Stomach (tissue), 9 donors: ENCODE results near the gene ABHD17C. TPM values are rescaled to one million over a fixed set of nuclear protein-coding genes. Genes with fewer than 3 reads are reported as not detected.

Source experiments
- DNase-seq, 2 donors: peaks; one replicate each; pipeline versions ENCODE4 v3.0.0 to v3.0.0-alpha.2; 2013 to 2019
- H3K27ac ChIP-seq, 5 donors: fragments of 200-600 bp in 4 of 5; sonication (generic) in 4 of 5; one replicate each; pipeline ENCODE4 v1.5.1; 2013 to 2019; ENCODE audit warnings: mild to moderate bottlenecking in 1 of 5, moderate library complexity in 1 of 5
- H3K27me3 ChIP-seq, 3 donors: fragments of 200-600 bp; sonication (generic); one replicate each; pipeline ENCODE4 v1.5.1; 2017 to 2019; ENCODE audit warnings: mixed run types in 1 of 3
- H3K36me3 ChIP-seq, 4 donors: fragments of 200-600 bp; sonication (generic); 1 replicate in 3 of 4; 2 replicates in 1 of 4; pipeline ENCODE4 v1.5.1; 2016 to 2019
- H3K4me1 ChIP-seq, 4 donors: fragments of 200-600 bp; sonication (generic); one replicate each; pipeline ENCODE4 v1.5.1; 2016 to 2019
- H3K4me3 ChIP-seq, 4 donors: fragments of 200-600 bp; sonication (generic) in 3 of 4; one replicate each; pipeline ENCODE4 v1.5.1; 2016 to 2019; ENCODE audit warnings: mild to moderate bottlenecking in 1 of 4
- H3K9me3 ChIP-seq, 4 donors: fragments of 200-600 bp; sonication (generic); one replicate each; pipeline ENCODE4 v1.5.1; 2016 to 2019
- EP300 ChIP-seq: sonication (generic); formaldehyde crosslinking; IDR thresholded peaks from one replicate; pipeline ENCODE4 v1.6.1; 2017; ENCODE audit warnings: antibody characterized with exemption
- POLR2A ChIP-seq, 4 donors: fragments of 450-650 bp; IDR thresholded peaks; one replicate each; pipeline ENCODE4 v1.6.1; 2016; ENCODE audit warnings: antibody characterized with exemption in 4 of 4, control low read depth in 2 of 4, mild to moderate bottlenecking in 1 of 4, moderate library complexity in 1 of 4
- POLR2AphosphoS5 ChIP-seq, 3 donors: sonication (generic); formaldehyde crosslinking; IDR thresholded peaks; one replicate each; pipeline ENCODE4 v1.6.1; 2016; ENCODE audit warnings: antibody characterized with exemption in 3 of 3
- WGBS, 5 donors: extraction: QIAGEN DNeasy Blood & Tissue Kit in 3 of 5; methylation state at CpG; one replicate each; pipeline versions ENCODE4 v1.1.5 to v1.1.7; 2013 to 2018; 5-methylcytosine and 5-hydroxymethylcytosine counted together
- intact Hi-C: fragments of 100-400 bp; cut with DNase I; formaldehyde crosslinking; loops from one replicate; pipeline ENCODE4 v1.15.1; 2023; ENCODE audit warnings: low total_unique reads
- polyA plus RNA-seq, 3 donors: library from polyadenylated mRNA; stranded (reverse); fragments of 200-250 nt; gene quantifications; one replicate each; pipeline ENCODE4 v1.2.3, GENCODE V29; 2013
- total RNA-seq, 5 donors: library from RNA; depleted of rRNA; stranded (reverse); fragments of >200 nt; gene quantifications; one replicate each; pipeline versions ENCODE4 v1.1.0 to v1.2.3, GENCODE V29; 2014 to 2016
- TF ChIP-seq, protein P1 (sequence below), 7 experiments: fragments of 450-650 bp in 4 of 7; fragments of 200-600 bp in 3 of 7; sonication (generic) in 3 of 7; IDR thresholded peaks; one replicate each; pipeline ENCODE4 v1.5.1; 2016 to 2019; ENCODE audit warnings: antibody characterized with exemption in 7 of 7, control low read depth in 2 of 7, mild to moderate bottlenecking in 1 of 7
- donor health status: healthy with polysubstance abuse.
- donor health status: Bipolar disorder and iron deficiency.
- donor health status: healthy.

The ABHD17C gene
- total and polyA plus RNA-seq, 8 donors: 1.2 to 55.3 (median 21.1) TPM

DNA sequence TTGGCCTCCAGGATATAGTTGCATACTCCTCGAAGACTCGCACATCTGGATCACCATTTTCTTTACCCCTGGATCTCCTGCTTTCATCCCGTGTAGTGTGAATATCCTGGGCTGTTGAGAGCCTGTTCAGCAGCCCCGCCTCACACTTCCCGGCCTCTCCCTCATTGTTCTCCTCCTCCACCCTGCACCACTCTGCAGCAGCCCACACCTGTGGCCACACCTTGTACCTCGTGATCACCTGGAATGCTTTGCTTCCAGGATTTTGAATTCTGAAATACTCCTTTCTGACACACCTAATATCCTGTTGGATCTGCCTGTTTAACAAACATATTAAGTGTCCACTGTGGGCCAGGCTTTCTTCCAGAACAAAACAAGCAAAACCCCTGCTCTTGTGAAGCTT, 14.4 kb downstream of the ABHD17C start:
- H3K4me3 ChIP-seq: no peak overlapping the region
- TF ChIP-seq POLR2A (IDR thresholded peaks at IDR 0.05) (no peak), POLR2AphosphoS5 (IDR thresholded peaks at IDR 0.05) (peak in 2 of 3 donors; percentile 46 to 67)
- intact Hi-C loops: no loop called here
- peaks cover 0 to 64% (median 25%) of the 10 kb centered on the region in 4 donors for H3K4me1 ChIP-seq
- peak overlapping the region in 4 of 5 donors; percentile 25 to 71 (median 44) for H3K27ac ChIP-seq
- 27 to 61% (median 48%) methylated on average over 6 of the region's 6 CpGs for WGBS, 5 donors
- no peaks in the 10 kb centered on the region for H3K9me3 ChIP-seq
- peaks cover 0 to 8% (median 0%) of the 10 kb centered on the region in 4 donors for H3K36me3 ChIP-seq
- H3K27me3 ChIP-seq: no peaks in the 10 kb centered on the region
- peak; percentile 75 to 91 for DNase-seq

DNA sequence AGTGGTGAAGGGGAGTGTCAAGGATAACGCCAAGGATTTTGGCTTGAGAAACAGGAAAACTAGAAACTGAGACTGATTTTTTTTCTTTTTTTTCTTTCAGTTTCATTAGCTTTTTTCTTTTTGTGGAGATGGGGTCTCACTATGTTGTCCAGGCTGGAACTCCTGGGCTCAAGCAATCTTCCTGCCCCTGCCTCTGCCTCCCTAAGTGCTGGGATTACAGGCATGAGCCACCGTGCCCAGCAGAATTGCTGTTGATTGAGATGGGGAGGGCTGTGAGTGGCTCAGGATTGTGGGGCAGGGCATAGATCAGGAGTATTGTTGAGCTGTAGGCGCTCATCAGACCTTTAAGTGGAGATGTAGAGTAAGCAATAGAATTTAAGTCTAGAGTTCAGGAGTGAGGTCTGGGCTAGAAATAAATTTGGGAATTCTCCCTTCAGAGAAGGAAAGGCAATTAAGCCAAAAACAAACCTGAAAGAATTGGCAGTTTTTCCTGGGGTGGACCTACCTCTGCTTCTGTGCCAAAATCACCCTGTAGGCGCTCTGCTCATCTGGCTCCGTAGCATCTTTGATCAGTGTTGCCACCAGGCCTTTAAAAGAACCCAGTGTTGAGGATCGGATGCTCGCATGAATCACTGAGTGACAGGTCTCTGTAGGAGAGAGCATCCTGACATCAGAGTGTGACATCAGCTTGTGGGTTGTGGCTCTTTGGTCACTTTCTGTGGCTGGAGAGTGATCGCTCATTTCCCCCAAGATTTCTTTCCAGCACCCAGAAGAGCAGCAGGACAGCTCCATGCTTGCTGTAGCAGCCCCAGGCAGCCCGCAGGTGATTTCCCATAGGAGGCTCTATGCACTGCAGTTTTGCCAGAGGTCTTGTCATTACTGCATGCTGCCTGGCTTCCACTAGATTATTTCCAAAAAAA, 15.8 kb downstream of the ABHD17C start:
- intact Hi-C loops: no loop called here
- TF ChIP-seq POLR2AphosphoS5 (IDR thresholded peaks at IDR 0.05): no peak
- TF ChIP-seq, protein P1, sequence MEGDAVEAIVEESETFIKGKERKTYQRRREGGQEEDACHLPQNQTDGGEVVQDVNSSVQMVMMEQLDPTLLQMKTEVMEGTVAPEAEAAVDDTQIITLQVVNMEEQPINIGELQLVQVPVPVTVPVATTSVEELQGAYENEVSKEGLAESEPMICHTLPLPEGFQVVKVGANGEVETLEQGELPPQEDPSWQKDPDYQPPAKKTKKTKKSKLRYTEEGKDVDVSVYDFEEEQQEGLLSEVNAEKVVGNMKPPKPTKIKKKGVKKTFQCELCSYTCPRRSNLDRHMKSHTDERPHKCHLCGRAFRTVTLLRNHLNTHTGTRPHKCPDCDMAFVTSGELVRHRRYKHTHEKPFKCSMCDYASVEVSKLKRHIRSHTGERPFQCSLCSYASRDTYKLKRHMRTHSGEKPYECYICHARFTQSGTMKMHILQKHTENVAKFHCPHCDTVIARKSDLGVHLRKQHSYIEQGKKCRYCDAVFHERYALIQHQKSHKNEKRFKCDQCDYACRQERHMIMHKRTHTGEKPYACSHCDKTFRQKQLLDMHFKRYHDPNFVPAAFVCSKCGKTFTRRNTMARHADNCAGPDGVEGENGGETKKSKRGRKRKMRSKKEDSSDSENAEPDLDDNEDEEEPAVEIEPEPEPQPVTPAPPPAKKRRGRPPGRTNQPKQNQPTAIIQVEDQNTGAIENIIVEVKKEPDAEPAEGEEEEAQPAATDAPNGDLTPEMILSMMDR (IDR thresholded peaks at IDR 0.05): no peak
- TF ChIP-seq EP300: no peak
- TF ChIP-seq POLR2A (IDR thresholded peaks at IDR 0.05): no peak
- WGBS, 5 donors: 74 to 80% (median 78%) methylated on average over 9 of the region's 9 CpGs
- Histone ChIP-seq H3K27ac (peak overlapping the region in 2 of 5 donors; percentile 2 to 71), H3K36me3 (peaks cover 0 to 4% (median 0%) of the 10 kb centered on the region in 4 donors), H3K4me1 (peaks cover 0 to 57% (median 19%) of the 10 kb centered on the region in 4 donors), H3K27me3 (no peaks in the 10 kb centered on the region), H3K9me3 (no peaks in the 10 kb centered on the region), H3K4me3 (no peak overlapping the region)
- no peak for DNase-seq

DNA sequence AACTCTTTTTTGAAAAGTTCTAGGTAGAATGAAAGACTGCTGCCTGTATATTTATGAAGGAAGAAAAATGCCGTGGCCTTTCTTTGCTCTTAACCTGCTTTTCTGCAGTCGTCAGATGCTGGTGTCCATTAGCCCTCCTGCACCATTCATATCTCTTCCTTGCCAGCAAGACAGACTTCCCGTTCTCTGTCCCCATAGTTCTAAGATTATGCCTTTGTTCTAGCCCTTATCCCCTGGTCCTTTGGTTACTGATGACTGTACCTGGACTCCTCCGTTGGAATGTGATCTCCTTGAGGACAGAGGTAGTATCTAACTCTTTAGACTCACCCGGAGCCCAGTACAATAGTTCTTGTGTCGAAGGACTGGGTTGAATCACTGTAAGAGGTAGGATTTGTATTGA, 16.8 kb downstream of the ABHD17C start:
- Histone ChIP-seq H3K4me1 (peaks cover 0 to 50% (median 19%) of the 10 kb centered on the region in 4 donors), H3K27ac (peak overlapping the region in 1 of 5 donors; percentile 2), H3K27me3 (no peaks in the 10 kb centered on the region), H3K9me3 (no peaks in the 10 kb centered on the region), H3K4me3 (no peak overlapping the region), H3K36me3 (no peaks in the 10 kb centered on the region)
- TF ChIP-seq POLR2AphosphoS5 (IDR thresholded peaks at IDR 0.05): no peak
- TF ChIP-seq POLR2A (IDR thresholded peaks at IDR 0.05): no peak
- no peak for TF ChIP-seq EP300
- TF ChIP-seq, protein P1 (IDR thresholded peaks at IDR 0.05): no peak
- intact Hi-C loops: no loop called here
- no peak for DNase-seq
- 63 to 76% (median 66%) methylated on average over 6 of the region's 6 CpGs for WGBS, 5 donors

DNA sequence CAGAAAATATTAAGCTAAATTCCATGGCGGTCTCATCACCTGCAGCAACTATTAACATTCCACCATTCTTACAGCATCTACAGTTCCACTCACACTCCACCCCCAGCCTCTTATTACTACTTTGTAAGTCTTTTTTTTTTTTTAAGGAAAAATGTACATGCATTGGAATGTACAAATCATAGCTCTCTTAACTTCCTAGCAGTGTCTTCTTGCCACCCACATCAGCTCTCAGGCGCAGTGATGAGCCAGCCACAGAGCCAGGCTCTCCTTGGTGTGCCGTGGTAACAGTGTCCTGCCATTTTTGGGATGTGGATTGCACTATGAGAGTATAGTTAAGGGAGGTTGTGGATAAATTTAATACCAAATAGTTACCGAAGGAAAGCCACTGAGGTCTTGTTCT, 17.8 kb downstream of the ABHD17C start:
- no peak for TF ChIP-seq POLR2AphosphoS5 (IDR thresholded peaks at IDR 0.05)
- no peak for TF ChIP-seq POLR2A (IDR thresholded peaks at IDR 0.05)
- TF ChIP-seq, protein P1 (IDR thresholded peaks at IDR 0.05): no peak
- TF ChIP-seq EP300: no peak
- no peaks in the 10 kb centered on the region for H3K36me3 ChIP-seq
- 84 to 92% (median 89%) methylated on average over 4 of the region's 4 CpGs for WGBS, 5 donors
- H3K27ac ChIP-seq: no peak overlapping the region
- no peaks in the 10 kb centered on the region for H3K9me3 ChIP-seq
- intact Hi-C loops: no loop called here
- H3K4me1 ChIP-seq: peaks cover 0 to 39% (median 19%) of the 10 kb centered on the region in 4 donors
- no peak for DNase-seq
- H3K4me3 ChIP-seq: no peak overlapping the region
- no peaks in the 10 kb centered on the region for H3K27me3 ChIP-seq
